HG02678 (cell line): ENCODE measurements around the gene ZNF155.
"Not testable (repeated sequence)": the region's sequence is repeated elsewhere in the genome, so short reads cannot be mapped to it uniquely, and the experiment has no call there.

Experiments used
- ATAC-seq: cut with Tn5 transposase; IDR thresholded peaks from one replicate; pipeline ENCODE4 v1.9.1; 2021; ENCODE audit warnings: mild to moderate bottlenecking, moderate library complexity; ENCODE audit not compliant: unreplicated experiment

ZNF155 gene

GRCh38 chr19:43983912-43984686, at the start of gene ZNF155:
TSS of gene ZNF155 (plus strand) at chr19:43984188. CDS start at chr19:43988544, 4,356 bp downstream.
- ATAC-seq, result peak; percentile 94

- peak; percentile 95 for ATAC-seq
Observed at GRCh38 chr19:43934985-43935708, 48.8 kb upstream of the ZNF155 start, which contains the start of gene ZNF45. TSS of gene ZNF45 (minus strand) at chr19:43935282. CDS start at chr19:43922185, 13,097 bp downstream.

GRCh38 chr19:43936188-43936587, 47.8 kb upstream of the ZNF155 start:
- ATAC-seq, result no peak

GRCh38 chr19:43939557-43940260, 44.3 kb upstream of the ZNF155 start:
- no peak for ATAC-seq

GRCh38 chr19:43940719-43941118, 43.3 kb upstream of the ZNF155 start:
- ATAC-seq, result no peak

- no peak for ATAC-seq
Observed at GRCh38 chr19:43941209-43941608, 42.8 kb upstream of the ZNF155 start.

GRCh38 chr19:43947412-43947811, 36.6 kb upstream of the ZNF155 start:
- ATAC-seq, result not testable (repeated sequence)

- ATAC-seq, result not testable (repeated sequence)
Observed at GRCh38 chr19:43949803-43950202, 34.2 kb upstream of the ZNF155 start.

- ATAC-seq, result peak; percentile 92
Observed at GRCh38 chr19:43950834-43951645, 32.9 kb upstream of the ZNF155 start, which contains the start of gene ZNF221. TSS of gene ZNF221 (plus strand) at chr19:43951228. CDS start at chr19:43962727, 11,499 bp downstream.

- ATAC-seq, result no peak
Observed at GRCh38 chr19:43956827-43957226, 27.2 kb upstream of the ZNF155 start.

- ATAC-seq, result no peak
Observed at GRCh38 chr19:43957891-43958290, 26.1 kb upstream of the ZNF155 start.

GRCh38 chr19:43960411-43960810, 23.6 kb upstream of the ZNF155 start:
- no peak for ATAC-seq

GRCh38 chr19:43966079-43966694, 17.8 kb upstream of the ZNF155 start:
- ATAC-seq, result no peak

- no peak for ATAC-seq
Observed at GRCh38 chr19:43976732-43977131, 7.3 kb upstream of the ZNF155 start.

GRCh38 chr19:43983544-43983911, 460 bp upstream of the ZNF155 start:
- ATAC-seq, result peak; percentile 6

- ATAC-seq, result no peak
Observed at GRCh38 chr19:43984687-43985000, 656 bp downstream of the ZNF155 start.

- ATAC-seq, result no peak
Observed at GRCh38 chr19:43997631-43998290, 13.8 kb downstream of the ZNF155 start.

GRCh38 chr19:44002212-44002565, 18.2 kb downstream of the ZNF155 start:
- peak; percentile 3 for ATAC-seq

- ATAC-seq, result peak; percentile 88
Observed at GRCh38 chr19:44002566-44003460, 18.8 kb downstream of the ZNF155 start, which contains the start of gene ZNF230. TSS of gene ZNF230 (plus strand) at chr19:44002957. CDS start at chr19:44007079, 4,122 bp downstream.
